H9 (cell line): ENCODE data around the gene ACP3. TPM values are rescaled to one million over a fixed set of nuclear protein-coding genes. Genes with fewer than 3 reads are reported as not detected.

Source experiments
- DNase-seq: peaks from one replicate; pipeline ENCODE4 v3.0.0-alpha.2; 2017
- H2AFZ ChIP-seq: one replicate; pipeline ENCODE4 v1.6.1; 2013; ENCODE audit warnings: mild to moderate bottlenecking, low read length, control low read depth, moderate library complexity
- H2AK5ac ChIP-seq: 2 replicates; pipeline ENCODE4 v1.6.1; 2013; ENCODE audit warnings: low read length, control low read depth, mixed read lengths; ENCODE audit not compliant: insufficient read length
- H2BK120ac ChIP-seq: one replicate; pipeline ENCODE4 v1.6.1; 2013; ENCODE audit warnings: low read depth, mild to moderate bottlenecking, low read length, control low read depth, inconsistent platforms; ENCODE audit not compliant: poor library complexity, severe bottlenecking
- H2BK12ac ChIP-seq: 2 replicates; pipeline ENCODE4 v1.6.1; 2013; ENCODE audit warnings: low read length, control low read depth, mixed read lengths, low read depth; ENCODE audit not compliant: insufficient read length
- H2BK15ac ChIP-seq: 2 replicates; pipeline ENCODE4 v1.6.1; 2013; ENCODE audit warnings: low read depth, low read length, control low read depth
- H2BK20ac ChIP-seq: one replicate; pipeline ENCODE4 v1.6.1; 2013; ENCODE audit warnings: low read depth, mild to moderate bottlenecking, low read length, control low read depth, inconsistent platforms; ENCODE audit not compliant: poor library complexity, severe bottlenecking
- H2BK5ac ChIP-seq: 2 replicates; pipeline ENCODE4 v1.6.1; 2013; ENCODE audit warnings: low read length, control low read depth, mixed read lengths; ENCODE audit not compliant: insufficient read length
- H3K14ac ChIP-seq: 2 replicates; pipeline ENCODE4 v1.6.1; 2013; ENCODE audit warnings: low read length, control low read depth; ENCODE audit not compliant: insufficient read depth
- H3K18ac ChIP-seq: 2 replicates; pipeline ENCODE4 v1.6.1; 2013; ENCODE audit warnings: low read depth, mild to moderate bottlenecking, mixed read lengths, low read length, control low read depth; ENCODE audit not compliant: insufficient read length
- H3K23ac ChIP-seq: 2 replicates; pipeline ENCODE4 v1.6.1; 2013; ENCODE audit warnings: low read length, control low read depth, mixed read lengths, low read depth; ENCODE audit not compliant: insufficient read length
- H3K23me2 ChIP-seq: 2 replicates; pipeline ENCODE4 v1.6.1; 2013; ENCODE audit warnings: low read depth, mild to moderate bottlenecking, mixed read lengths, low read length, control low read depth; ENCODE audit not compliant: insufficient read length, poor library complexity, severe bottlenecking
- H3K27ac ChIP-seq: 2 replicates; pipeline ENCODE4 v1.5.1; 2013; ENCODE audit warnings: low read length, control low read depth, mixed read lengths, low read depth; ENCODE audit not compliant: insufficient read length
- H3K27me3 ChIP-seq: 2 replicates; pipeline ENCODE4 v1.6.1; 2013; ENCODE audit warnings: low read length, control low read depth, inconsistent platforms; ENCODE audit not compliant: insufficient read depth
- H3K4ac ChIP-seq: 2 replicates; pipeline ENCODE4 v1.6.1; 2013; ENCODE audit warnings: low read depth, mild to moderate bottlenecking, control low read depth, inconsistent platforms, low read length, moderate library complexity
- H3K4me1 ChIP-seq: 2 replicates; pipeline ENCODE4 v1.6.1; 2013; ENCODE audit warnings: low read length, control low read depth, inconsistent platforms; ENCODE audit not compliant: insufficient read depth
- H3K4me2 ChIP-seq: 2 replicates; pipeline ENCODE4 v1.6.1; 2013; ENCODE audit warnings: low read length, control low read depth, mixed read lengths; ENCODE audit not compliant: insufficient read length, insufficient read depth
- H3K56ac ChIP-seq: 2 replicates; pipeline ENCODE4 v1.6.1; 2013; ENCODE audit warnings: low read depth, mild to moderate bottlenecking, mixed read lengths, low read length, control low read depth; ENCODE audit not compliant: insufficient read length
- H3K79me1 ChIP-seq: 2 replicates; pipeline ENCODE4 v1.6.1; 2013; ENCODE audit warnings: low read depth, mild to moderate bottlenecking, moderate library complexity, low read length, control low read depth, inconsistent platforms; ENCODE audit not compliant: insufficient read depth, poor library complexity, severe bottlenecking
- H3K79me2 ChIP-seq: 2 replicates; pipeline ENCODE4 v1.6.1; 2013; ENCODE audit warnings: low read length, control low read depth, inconsistent platforms; ENCODE audit not compliant: insufficient read depth
- H3K9ac ChIP-seq: 2 replicates; pipeline ENCODE4 v1.6.1; 2013; ENCODE audit warnings: low read length, control low read depth, mixed read lengths; ENCODE audit not compliant: insufficient read length; ENCODE audit errors: extremely low read depth
- H3K9me3 ChIP-seq: one replicate; pipeline ENCODE4 v1.6.1; 2013; ENCODE audit warnings: low read depth, low read length, inconsistent platforms; ENCODE audit not compliant: control insufficient read depth
- H3T11ph ChIP-seq: one replicate; pipeline ENCODE4 v1.6.1; 2013; ENCODE audit warnings: mild to moderate bottlenecking, low read length, control low read depth, inconsistent platforms
- H4K20me1 ChIP-seq: one replicate; pipeline ENCODE4 v1.6.1; 2013; ENCODE audit not compliant: control insufficient read depth, insufficient read length, insufficient read depth
- H4K5ac ChIP-seq: 2 replicates; pipeline ENCODE4 v1.6.1; 2013; ENCODE audit warnings: low read depth, mild to moderate bottlenecking, mixed read lengths, low read length, control low read depth; ENCODE audit not compliant: insufficient read length
- H4K8ac ChIP-seq: replicated peaks from 2 replicates; pipeline ENCODE4 v1.6.1; 2013; ENCODE audit warnings: low read length, control low read depth, mixed read lengths, low read depth; ENCODE audit not compliant: insufficient read length
- H4K91ac ChIP-seq: 2 replicates; pipeline ENCODE4 v1.6.1; 2013; ENCODE audit warnings: low read depth, mild to moderate bottlenecking, moderate library complexity, mixed read lengths, low read length, control low read depth; ENCODE audit not compliant: insufficient read length
- H3K27ac Mint-ChIP-seq, 3 experiments: 2 replicates in 2 of 3; 3 replicates in 1 of 3; pipeline ENCODE4 v1.8.0; 2020 to 2021; ENCODE audit warnings: mixed read lengths in 3 of 3, mild to moderate bottlenecking in 1 of 3, moderate library complexity in 1 of 3
- H3K27me3 Mint-ChIP-seq: 2 replicates; pipeline ENCODE4 v1.8.0; 2021; ENCODE audit warnings: low read depth, mild to moderate bottlenecking, moderate library complexity, mixed read lengths
- H3K36me3 Mint-ChIP-seq, 3 experiments: 2 replicates in 2 of 3; 3 replicates in 1 of 3; pipeline ENCODE4 v1.8.0; 2020 to 2021; ENCODE audit warnings: low read depth in 3 of 3, mixed read lengths in 3 of 3; ENCODE audit not compliant: insufficient read depth in 1 of 3
- H3K4me1 Mint-ChIP-seq, 2 experiments: 2 replicates each; pipeline ENCODE4 v1.8.0; 2020; ENCODE audit warnings: mixed read lengths in 2 of 2
- H3K4me3 Mint-ChIP-seq, 2 experiments: 2 replicates in 1 of 2; 3 replicates in 1 of 2; pipeline ENCODE4 v1.8.0; 2020 to 2021; ENCODE audit warnings: mild to moderate bottlenecking in 2 of 2, mixed read lengths in 2 of 2, moderate library complexity in 1 of 2
- H3K9me3 Mint-ChIP-seq, 2 experiments: 2 replicates in 1 of 2; 3 replicates in 1 of 2; pipeline ENCODE4 v1.8.0; 2020; ENCODE audit warnings: mild to moderate bottlenecking in 2 of 2, mixed read lengths in 2 of 2, moderate library complexity in 1 of 2
- CTCF ChIP-seq: fragments of 200-600 bp; sonication (generic); conservative IDR thresholded peaks from 3 replicates; pipeline ENCODE4 v1.8.0; 2021; ENCODE audit warnings: antibody characterized with exemption, mild to moderate bottlenecking
- WGBS: extraction: QIAGEN DNeasy Blood & Tissue Kit; methylation state at CpG from one replicate; pipeline ENCODE4 v1.1.7; 2013; ENCODE audit warnings: missing lambda C conversion rate, low lambda C conversion rate, mixed read lengths; ENCODE audit not compliant: insufficient read length; ENCODE audit errors: extremely low coverage; 5-methylcytosine and 5-hydroxymethylcytosine counted together
- total RNA-seq: library from RNA; stranded (reverse); gene quantifications from 2 replicates; pipeline ENCODE4 v1.2.1, GENCODE V29; 2021

The ACP3 gene
- total RNA-seq, 1 experiment from 2014 or later, result 0.17 TPM

GRCh38 chr3:132378846-132379245 is 61.6 kb downstream of the ACP3 start:
- Histone ChIP-seq H3K27ac (no peak overlapping the region), H3K18ac (no peak overlapping the region), H3T11ph (no peak overlapping the region), H3K4ac (no peak overlapping the region), H2BK20ac (no peak overlapping the region), H3K4me2 (no peak overlapping the region), H2AFZ (no peak overlapping the region), H3K23me2 (no peaks in the 10 kb centered on the region), H3K56ac (no peak overlapping the region), H4K5ac (no peak overlapping the region), H3K9ac (no peak overlapping the region), H2BK5ac (no peak overlapping the region), H3K14ac (no peak overlapping the region), H2BK15ac (0 out of 2 replicates have a peak overlapping the region, but pooled peaks have one; percentile 38), H2AK5ac (no peak overlapping the region), H3K9me3 (no peaks in the 10 kb centered on the region), H2BK12ac (peak overlapping the region; percentile 74), H3K79me2 (no peaks in the 10 kb centered on the region), H3K79me1 (no peaks in the 10 kb centered on the region), H3K4me1 (peaks cover 11% of the 10 kb centered on the region; the same call in 1 of the 2 replicates), H2BK120ac (no peak overlapping the region), H4K91ac (no peak overlapping the region), H4K8ac (no peak overlapping the region), H3K27me3 (no peaks in the 10 kb centered on the region), H3K23ac (no peak overlapping the region), H4K20me1 (no peaks in the 10 kb centered on the region)
- WGBS, result no CpG with 5 or more reads among the region's 2 CpGs
- H3K27ac Mint-ChIP-seq, result no peak overlapping the region; a peak in 2 of 7 replicates
- H3K36me3 Mint-ChIP-seq, result peaks cover 9 to 34% (median 14%) of the 10 kb centered on the region in 3 experiments
- no peak overlapping the region for H3K4me3 Mint-ChIP-seq
- peaks cover 2% of the 10 kb centered on the region; the same call in 1 of the 2 replicates for H3K27me3 Mint-ChIP-seq
- peaks cover 50 to 64% of the 10 kb centered on the region in 2 experiments for H3K4me1 Mint-ChIP-seq
- DNase-seq, result no peak
- peaks cover 10 to 20% of the 10 kb centered on the region in 2 experiments for H3K9me3 Mint-ChIP-seq
- no peak for TF ChIP-seq CTCF
